ENCODE results near the gene ACSL3.
A peak's percentile ranks its signal among the peaks of the same experiment; 100 is the strongest.
"Not testable (repeated sequence)": the region's sequence is repeated elsewhere in the genome, so short reads cannot be mapped to it uniquely, and the experiment has no call there.

The ACSL3 gene

GRCh38 chr2:222979484-222979883 is 118.6 kb downstream of the ACSL3 start:
- no peak for DNase-seq

GRCh38 chr2:222982010-222982908 is 121.4 kb downstream of the ACSL3 start:
- peak; percentile 39 for DNase-seq

GRCh38 chr2:222982909-222983265 is 122.1 kb downstream of the ACSL3 start:
- no peak for DNase-seq

GRCh38 chr2:222984908-222985307 is 124.1 kb downstream of the ACSL3 start:
- DNase-seq = no peak

GRCh38 chr2:222989431-222989830 is 128.6 kb downstream of the ACSL3 start:
- DNase-seq = no peak

GRCh38 chr2:222990206-222990605 is 129.4 kb downstream of the ACSL3 start:
- not testable (repeated sequence) for DNase-seq

GRCh38 chr2:222992137-222992536 is 131.3 kb downstream of the ACSL3 start:
- DNase-seq = no peak
